Erythroblast (primary cell): ENCODE results near the gene HSF2BP.

Experiments
- DNase-seq, 2 experiments: peaks; one replicate each; lab custom pipeline; 2025; lab: John Stamatoyannopoulos, UW
- GATA1 ChIP-seq: IDR thresholded peaks from 2 replicates; pipeline ENCODE4 v1.6.1; 2011; ENCODE audit warnings: low read depth, mild to moderate bottlenecking, control low read depth, low read length, moderate library complexity
- POLR2A ChIP-seq: IDR thresholded peaks from 2 replicates; pipeline ENCODE4 v1.6.1; 2011; ENCODE audit warnings: mild to moderate bottlenecking, low read length

HSF2BP gene

DNA sequence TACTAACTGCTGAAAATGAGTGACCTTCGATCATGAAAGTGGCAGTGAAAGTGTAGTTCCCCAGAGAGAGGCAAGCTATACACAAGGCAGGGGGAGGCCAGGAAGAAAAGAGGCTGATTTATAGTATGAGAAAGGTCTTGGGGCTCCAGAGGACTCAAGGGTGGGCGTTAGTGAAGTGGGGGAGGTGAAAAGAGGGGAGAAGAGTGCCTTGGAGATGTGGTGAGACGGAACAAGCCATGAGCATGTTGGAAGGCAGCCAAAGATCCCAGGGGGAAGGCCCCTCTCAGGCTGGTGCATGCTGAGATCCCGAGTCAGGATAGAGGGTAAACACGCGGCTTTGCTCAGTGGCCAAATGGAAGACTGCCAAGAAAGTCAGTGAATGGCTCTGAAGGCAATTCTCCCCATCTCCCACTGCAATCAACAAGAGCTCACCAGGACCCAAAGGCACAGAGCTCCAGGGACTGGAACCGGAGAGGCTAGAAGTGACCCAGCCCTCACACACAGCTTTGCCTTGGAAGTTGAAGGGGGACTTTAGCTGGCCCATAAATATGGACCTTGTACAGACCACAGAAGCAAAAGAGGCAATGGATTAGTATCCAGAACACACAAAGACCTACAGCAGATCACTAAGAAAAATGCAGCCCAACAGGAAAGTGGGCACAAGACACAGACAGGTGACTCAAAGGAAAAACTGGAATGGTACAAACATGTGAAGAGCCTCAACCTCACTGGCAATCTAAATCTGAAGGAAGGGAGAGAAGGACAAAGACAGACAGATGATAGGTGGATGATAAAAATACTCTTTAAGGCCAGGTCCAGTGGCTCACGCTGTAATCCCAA is 49.6 kb downstream of the HSF2BP start:
- DNase-seq = no peak
- no peak for TF ChIP-seq GATA1
- no peak for TF ChIP-seq POLR2A

DNA sequence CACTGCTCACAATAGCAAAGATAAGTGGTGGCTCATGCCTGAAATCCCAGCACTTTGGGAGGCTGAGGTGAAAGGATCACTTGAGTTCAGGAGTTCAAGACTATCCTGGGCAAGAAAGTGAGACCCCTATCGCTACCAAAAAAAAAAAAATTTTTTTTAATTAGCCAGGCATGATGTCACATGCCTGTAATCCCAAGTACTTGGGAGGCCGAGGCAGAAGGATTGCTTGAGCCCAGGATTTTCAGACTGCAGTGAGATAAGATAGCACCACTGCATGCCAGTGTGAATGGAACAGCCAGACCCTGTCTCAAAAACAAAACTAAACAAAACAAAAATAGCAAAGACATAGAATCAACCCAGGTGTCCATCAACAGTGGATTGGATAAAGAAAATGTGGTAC is 50.6 kb downstream of the HSF2BP start:
- TF ChIP-seq GATA1 (no peak), POLR2A (no peak)
- DNase-seq = no peak

DNA sequence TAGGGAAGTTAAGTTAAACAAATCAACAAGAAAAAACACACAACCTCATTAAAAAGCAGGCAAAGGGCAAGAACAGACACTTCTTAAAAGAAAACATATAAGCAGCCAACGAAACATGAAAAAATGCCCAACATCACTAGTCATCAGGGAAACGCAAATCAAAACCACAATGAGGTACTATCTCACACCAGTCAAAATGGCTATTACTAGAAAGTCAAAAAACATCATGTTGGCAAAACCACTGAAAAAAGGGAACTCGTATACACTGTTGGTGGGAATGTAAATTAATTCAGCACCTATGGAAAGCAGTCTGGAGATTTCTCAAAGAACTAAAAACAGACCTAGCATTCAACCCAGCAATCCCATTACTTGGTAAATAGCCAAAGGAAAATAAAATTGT is 51.1 kb downstream of the HSF2BP start:
- TF ChIP-seq GATA1 = no peak
- TF ChIP-seq POLR2A = no peak
- no peak for DNase-seq

DNA sequence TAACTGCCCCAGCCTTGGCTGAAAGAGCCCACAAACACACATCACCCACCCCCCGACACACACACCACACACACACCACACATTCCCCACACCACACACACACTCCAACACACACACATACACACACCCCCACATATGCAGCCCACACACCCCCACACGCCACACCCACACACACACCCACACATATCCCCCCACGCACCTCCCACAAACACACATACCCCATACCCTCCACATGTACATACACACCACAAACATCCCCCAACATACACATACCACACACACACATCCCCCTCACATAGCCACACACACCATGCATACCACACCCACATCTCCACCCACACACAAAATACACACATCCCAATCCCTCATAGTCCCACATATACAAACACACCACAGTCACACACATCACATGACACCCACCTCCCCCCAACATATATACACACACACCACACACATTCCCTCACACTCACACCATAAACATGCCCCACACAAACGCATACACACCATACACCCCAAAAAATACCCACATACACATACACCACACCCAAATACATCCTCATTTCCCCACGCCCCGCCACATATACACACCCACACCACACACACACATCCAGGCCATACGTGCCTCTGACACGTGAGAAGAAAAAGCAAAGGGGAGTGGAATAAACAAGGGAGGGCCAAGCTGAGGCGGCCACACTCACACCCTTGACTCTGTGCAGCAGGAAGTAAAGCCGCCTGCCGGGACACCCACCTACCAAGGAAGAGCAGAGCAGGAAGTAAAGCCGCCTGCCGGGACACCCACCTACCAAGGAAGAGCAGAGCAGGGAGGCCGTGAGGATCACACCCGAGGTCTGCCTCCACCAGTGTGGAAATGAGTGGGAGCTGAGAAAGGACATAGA is 53.7 kb downstream of the HSF2BP start:
- TF ChIP-seq GATA1 = no peak
- DNase-seq = no peak

DNA sequence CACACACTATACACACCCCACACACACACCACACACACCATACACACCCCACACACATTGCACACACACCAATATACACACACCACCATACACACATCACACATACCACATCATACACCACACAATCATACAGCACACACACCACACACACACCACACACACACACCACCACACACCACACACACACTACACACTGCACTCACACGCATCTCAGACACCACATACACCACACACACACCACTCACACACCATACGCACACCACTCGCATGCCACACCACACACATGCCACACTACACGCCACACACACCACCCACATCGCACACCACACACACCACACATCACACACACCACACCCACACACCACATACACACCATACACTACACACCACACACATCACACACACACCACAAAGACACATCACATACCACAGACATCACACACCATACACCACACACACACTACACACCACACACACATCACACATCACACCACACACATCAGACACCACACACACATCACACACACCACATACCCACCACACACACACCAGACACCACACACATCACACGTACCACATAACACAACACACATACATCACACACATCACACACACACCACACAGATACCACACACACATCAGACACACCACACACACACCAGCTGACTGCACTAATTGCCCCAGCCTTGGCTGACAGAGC is 54.6 kb downstream of the HSF2BP start:
- TF ChIP-seq POLR2A = no peak
- no peak for TF ChIP-seq GATA1
- DNase-seq = no peak

DNA sequence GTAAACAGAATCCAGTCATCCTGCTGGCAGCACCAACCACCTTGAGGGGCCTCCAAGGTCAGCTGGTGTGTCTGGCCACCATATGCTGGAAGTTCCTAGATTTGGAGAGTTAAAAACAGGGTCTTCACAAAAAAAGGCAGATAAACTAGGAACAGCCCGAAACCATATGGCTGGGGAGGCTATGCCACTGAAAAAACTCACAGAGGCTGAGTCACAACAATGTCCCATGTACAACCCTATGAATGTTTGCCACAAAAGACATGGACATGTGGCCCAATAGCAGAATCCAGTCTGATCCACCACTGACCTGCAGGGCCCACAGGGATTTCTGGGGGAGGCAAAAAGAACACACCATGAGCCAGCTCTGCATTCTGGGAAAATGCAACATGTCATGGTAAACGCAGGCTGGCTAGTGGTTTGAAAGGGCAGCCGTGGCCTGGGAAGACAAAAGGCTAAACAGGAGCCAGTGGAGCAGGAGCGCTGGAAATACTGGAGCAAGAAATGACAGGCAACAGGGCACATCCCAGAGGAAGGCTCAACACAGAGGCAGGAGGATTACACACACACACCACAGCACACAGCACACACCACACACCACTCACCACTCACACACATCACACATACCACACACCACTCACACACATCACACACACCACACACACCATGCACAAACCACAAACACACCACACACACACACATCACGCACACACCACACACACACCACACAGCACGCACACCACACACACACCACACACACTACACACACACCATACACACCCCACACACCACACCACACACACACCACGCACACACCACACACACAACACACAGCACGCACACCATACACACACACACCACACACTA is 55.4 kb downstream of the HSF2BP start:
- TF ChIP-seq POLR2A (no peak), GATA1 (no peak)
- peak in 1 of 2 experiments; percentile 26 for DNase-seq

DNA sequence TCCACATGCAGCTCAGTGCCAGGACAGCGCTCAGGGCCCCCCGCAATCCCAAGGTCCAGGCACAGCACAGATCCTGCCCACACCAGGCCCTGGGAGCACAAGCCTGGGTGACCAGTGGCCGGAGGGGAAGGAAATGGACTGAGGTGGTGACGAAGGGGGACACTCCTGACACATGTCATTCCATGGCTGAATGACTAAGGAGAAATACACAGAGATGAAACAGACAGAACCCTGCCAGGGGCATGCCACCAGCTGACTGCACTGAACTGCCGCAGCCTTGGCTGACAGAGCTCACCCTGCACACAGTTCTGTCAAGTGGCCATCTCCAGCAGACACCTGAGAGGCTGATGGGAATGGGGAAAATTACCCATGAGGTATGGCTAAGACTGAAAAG is 56.1 kb downstream of the HSF2BP start:
- no peak for TF ChIP-seq POLR2A
- TF ChIP-seq GATA1 = no peak

DNA sequence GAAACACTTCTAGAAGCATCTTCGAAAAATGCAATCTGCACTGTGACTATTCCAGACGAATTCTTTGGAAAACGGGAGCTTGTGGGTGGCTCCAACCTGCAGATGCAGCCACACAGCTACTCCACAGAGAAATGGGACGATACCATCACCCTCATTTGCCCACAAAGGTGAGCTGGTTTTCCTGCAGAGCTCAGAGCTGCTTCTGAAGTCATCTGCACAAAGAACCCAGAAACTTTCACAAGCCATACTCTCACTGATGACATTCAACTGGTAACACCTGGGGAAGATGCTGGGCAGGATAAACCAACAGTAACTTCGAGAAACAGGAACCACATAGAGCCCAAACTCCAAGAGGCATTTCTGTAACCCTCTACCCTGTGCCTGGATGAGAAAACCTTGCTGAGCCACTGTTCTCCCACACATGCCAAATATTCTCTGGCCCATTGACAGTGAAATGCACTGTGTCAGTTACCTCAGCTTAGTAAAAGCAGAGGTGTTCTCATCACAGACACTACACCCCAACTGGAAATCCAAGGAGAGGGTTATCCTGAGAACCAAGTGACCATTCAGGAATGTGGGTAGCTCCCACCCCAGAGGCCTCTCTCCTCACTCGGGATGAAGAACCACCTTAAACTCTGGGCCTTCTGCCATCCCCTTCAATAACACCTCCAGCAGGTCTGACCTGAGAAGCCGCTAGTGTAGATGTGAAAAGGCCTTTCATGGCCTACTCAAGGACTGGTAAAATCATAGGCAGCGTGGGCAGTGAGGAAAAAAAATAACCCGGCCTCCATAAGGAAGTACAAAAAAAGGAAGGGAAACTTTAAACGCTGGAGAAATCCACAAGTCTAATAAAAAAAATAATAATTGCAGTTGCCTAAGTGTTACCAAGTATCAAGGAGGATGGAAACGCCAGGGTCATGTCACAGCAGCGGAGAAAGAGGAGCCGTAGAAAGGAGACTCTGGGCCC is 56.7 kb downstream of the HSF2BP start:
- DNase-seq = no peak
- TF ChIP-seq GATA1 (no peak), POLR2A (no peak)

More for the DNA sequence above, 56.1 kb downstream of the HSF2BP start:
- no peak for DNase-seq

DNA sequence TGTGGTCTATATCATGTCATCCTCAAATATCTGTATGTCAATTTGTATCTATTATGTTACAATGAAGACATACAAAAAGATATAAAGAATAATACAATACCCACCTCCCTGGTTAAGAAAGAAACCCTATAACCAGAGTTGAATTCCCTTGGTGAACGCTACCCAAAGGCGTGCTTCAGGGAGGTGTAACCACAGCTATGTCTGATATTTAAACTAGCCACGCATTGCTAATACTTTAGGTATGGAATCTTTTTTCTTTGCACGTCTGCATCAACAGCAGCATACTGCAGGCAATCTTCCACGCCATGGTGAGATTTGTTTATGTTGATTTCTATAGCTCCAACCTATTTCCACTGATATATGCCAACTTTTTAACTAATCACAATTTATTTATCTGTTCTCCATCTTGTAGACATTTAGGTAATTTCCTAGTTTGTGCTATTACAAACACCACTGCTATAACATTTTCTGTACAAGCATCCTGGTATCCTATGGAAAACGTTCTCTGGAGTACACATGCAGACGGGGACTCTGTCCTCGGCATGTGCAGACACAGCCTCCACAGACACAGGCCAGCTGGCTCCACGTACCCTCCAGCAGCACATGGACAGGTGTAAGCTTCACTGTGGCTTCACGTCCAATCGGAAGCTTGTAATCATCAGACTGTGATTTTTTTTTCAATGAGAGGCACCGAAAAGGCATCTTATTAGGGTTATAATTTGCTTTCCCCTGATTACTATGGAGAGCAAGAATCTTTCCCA is 58.5 kb downstream of the HSF2BP start:
- TF ChIP-seq POLR2A = no peak
- TF ChIP-seq GATA1 = no peak
- DNase-seq = no peak

DNA sequence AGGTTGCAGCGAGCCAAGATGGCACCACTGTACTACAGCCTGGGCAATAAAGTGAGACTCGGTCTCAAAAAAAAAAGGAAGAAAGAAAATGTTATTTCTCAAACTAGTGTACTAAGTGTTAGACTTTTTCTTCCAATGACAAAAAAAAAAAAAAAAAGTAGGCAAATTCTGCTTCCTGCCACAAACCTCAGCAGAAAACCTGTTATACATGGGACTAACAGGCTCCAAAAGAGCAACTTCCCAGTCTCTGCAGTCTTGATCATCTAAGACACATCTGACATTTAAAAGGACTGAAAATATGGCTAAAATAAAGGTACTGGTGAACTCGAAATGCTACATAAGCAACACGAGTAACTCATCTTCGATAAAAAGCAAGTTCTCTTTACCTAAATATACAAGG is 59.6 kb downstream of the HSF2BP start:
- no peak for TF ChIP-seq POLR2A
- TF ChIP-seq GATA1 = no peak
- DNase-seq = no peak
